ENCODE data around the gene LRRC58. TPM values are rescaled to one million over a fixed set of nuclear protein-coding genes. Genes with fewer than 3 reads are reported as not detected.

LRRC58 gene
- total RNA-seq, 1 donor from 2014 or later, result 28.0 TPM

GRCh38 chr3:120352017-120352416 is 2.9 kb upstream of the LRRC58 start:
- Mint-ChIP-seq H3K36me3 (ENCODE audit: low read depth) (no peaks in the 10 kb centered on the region), H3K27ac (ENCODE audit: unreplicated experiment) (no peak overlapping the region), H3K4me1 (ENCODE audit: low read depth) (peaks cover 25% of the 10 kb centered on the region), H3K9me3 (ENCODE audit: low read depth) (no peaks in the 10 kb centered on the region), H3K4me3 (ENCODE audit: unreplicated experiment) (no peak overlapping the region), H3K27me3 (ENCODE audit: low read depth) (peaks cover 4% of the 10 kb centered on the region)
- TF ChIP-seq CTCF (IDR thresholded peaks at IDR 0.05), result no peak
- DNase-seq (ENCODE audit: low spot score), result no peak

GRCh38 chr3:120350401-120350941 is 1.3 kb upstream of the LRRC58 start:
- Mint-ChIP-seq H3K4me1 (ENCODE audit: low read depth) (peaks cover 36% of the 10 kb centered on the region), H3K27ac (ENCODE audit: unreplicated experiment) (peak overlapping the region; percentile 99), H3K27me3 (ENCODE audit: low read depth) (peaks cover 3% of the 10 kb centered on the region), H3K4me3 (ENCODE audit: unreplicated experiment) (peak overlapping the region; percentile 93), H3K36me3 (ENCODE audit: low read depth) (no peaks in the 10 kb centered on the region), H3K9me3 (ENCODE audit: low read depth) (no peaks in the 10 kb centered on the region)
- no peak for TF ChIP-seq CTCF (IDR thresholded peaks at IDR 0.05)
- no peak for DNase-seq (ENCODE audit: low spot score)

GRCh38 chr3:120349855-120350125 is 636 bp upstream of the LRRC58 start:
- no peak for TF ChIP-seq CTCF (IDR thresholded peaks at IDR 0.05)
- Mint-ChIP-seq H3K27ac (ENCODE audit: unreplicated experiment) (peak overlapping the region; percentile 99), H3K27me3 (ENCODE audit: low read depth) (no peaks in the 10 kb centered on the region), H3K9me3 (ENCODE audit: low read depth) (no peaks in the 10 kb centered on the region), H3K4me3 (ENCODE audit: unreplicated experiment) (peak overlapping the region; percentile 93), H3K36me3 (ENCODE audit: low read depth) (no peaks in the 10 kb centered on the region), H3K4me1 (ENCODE audit: low read depth) (peaks cover 43% of the 10 kb centered on the region)
- no peak for DNase-seq (ENCODE audit: low spot score)

- Mint-ChIP-seq H3K36me3 (ENCODE audit: low read depth) (no peaks in the 10 kb centered on the region), H3K4me1 (ENCODE audit: low read depth) (peaks cover 53% of the 10 kb centered on the region), H3K9me3 (ENCODE audit: low read depth) (no peaks in the 10 kb centered on the region), H3K27me3 (ENCODE audit: low read depth) (no peaks in the 10 kb centered on the region), H3K27ac (ENCODE audit: unreplicated experiment) (peak overlapping the region; percentile 83), H3K4me3 (ENCODE audit: unreplicated experiment) (peak overlapping the region; percentile 93)
- TF ChIP-seq CTCF (IDR thresholded peaks at IDR 0.05), result no peak
- no peak for DNase-seq (ENCODE audit: low spot score)
Measured at GRCh38 chr3:120348065-120348990, 826 bp downstream of the LRRC58 start.

- no peak for TF ChIP-seq CTCF (IDR thresholded peaks at IDR 0.05)
- no peak overlapping the region for H3K4me3 Mint-ChIP-seq (ENCODE audit: unreplicated experiment)
- H3K27ac Mint-ChIP-seq (ENCODE audit: unreplicated experiment), result no peak overlapping the region
- DNase-seq (ENCODE audit: low spot score), result no peak
- H3K4me1 Mint-ChIP-seq (ENCODE audit: low read depth), result peaks cover 46% of the 10 kb centered on the region
- peaks cover 5% of the 10 kb centered on the region for H3K36me3 Mint-ChIP-seq (ENCODE audit: low read depth)
- H3K27me3 Mint-ChIP-seq (ENCODE audit: low read depth), result no peaks in the 10 kb centered on the region
- peaks cover 6% of the 10 kb centered on the region for H3K9me3 Mint-ChIP-seq (ENCODE audit: low read depth)
Measured at GRCh38 chr3:120344349-120344748, 4.8 kb downstream of the LRRC58 start.

Measured in chondrocyte (in vitro differentiated cells).